NCI-H2171 (cell line): ENCODE results near the gene C2CD2.
"Not testable (repeated sequence)": the region's sequence is repeated elsewhere in the genome, so short reads cannot be mapped to it uniquely, and the experiment has no call there.

Experiments used
- DNase-seq: peaks from one replicate; lab custom pipeline; 2025; lab: John Stamatoyannopoulos, UW

C2CD2 gene

DNA sequence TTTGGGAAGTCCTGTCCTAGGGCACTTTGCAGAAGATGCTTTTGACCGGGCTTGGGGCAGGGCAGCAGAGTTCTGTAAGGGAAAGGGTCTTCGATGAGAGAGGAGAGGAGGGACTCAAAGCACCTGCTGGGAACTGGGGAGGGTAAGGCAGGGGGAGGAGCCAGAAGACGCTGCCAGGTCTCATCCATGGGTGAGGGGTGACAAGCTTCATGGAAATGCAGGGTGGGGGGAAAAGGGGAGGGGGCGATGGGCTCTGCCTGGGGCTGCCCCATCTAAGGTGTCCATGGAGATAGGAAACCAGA lies 20.9 kb upstream of the C2CD2 start:
- no peak for DNase-seq

DNA sequence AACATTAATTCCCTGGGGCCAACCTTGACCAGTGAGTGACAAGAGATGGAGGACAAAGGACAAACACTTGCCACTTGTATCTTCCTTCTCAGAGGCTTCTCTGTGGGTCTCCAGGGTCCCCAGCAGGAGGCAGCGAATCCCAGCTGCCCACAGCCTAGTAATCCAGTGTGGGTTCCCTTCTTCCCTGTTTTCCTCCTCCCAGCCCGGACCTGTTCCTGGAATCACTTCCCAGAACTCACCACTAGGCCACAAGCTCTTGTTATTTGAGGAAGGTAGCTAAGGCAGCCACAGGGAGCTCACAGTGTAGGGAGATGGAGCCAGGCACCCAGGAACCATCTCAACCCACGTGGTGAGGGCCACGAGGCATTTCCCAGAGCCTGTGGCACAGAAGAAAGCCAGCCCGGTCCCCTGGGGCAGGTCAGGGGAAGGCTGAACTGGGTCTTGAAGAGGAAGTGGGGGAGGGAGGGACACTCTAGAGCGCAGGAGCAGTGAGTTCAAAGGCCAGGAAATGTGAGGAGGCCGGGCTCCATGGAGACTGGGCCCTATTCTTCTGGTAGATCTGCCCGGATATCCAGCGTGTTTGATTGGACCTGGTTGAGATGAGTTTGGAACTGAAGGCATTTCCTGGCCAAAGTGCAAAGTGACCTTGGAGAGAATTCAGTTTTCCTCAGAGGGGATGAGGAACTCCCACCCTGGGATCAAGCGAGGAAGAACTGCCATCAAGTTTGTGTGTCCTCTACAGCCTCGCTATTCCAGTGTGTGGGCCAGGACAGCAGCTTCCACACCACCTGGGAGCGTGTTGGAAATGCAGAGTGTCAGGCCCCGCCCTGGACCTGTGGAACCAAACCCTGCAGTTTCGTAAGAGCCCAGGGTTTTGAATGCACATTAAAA lies 20.3 kb upstream of the C2CD2 start:
- DNase-seq: no peak

DNA sequence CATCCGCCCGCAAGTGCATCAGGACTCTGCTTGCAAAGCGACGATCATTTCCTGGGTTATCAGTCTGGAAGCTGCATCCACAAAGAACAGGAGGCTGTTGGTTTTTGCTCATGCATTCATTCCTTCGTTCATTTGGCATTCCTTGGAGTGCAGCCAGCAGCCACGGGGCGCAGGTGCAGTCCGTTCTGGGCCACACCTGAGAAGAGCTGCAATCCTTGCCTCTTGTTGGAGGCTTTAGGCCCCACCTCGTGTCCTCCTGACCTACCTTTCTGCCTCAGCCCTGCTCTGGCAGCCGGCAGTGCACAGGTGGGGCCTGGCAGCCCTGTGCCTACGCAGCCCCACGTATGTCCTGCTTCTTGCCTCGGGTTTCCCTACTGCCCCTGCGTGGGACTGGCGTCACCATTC lies 19.6 kb upstream of the C2CD2 start:
- DNase-seq: no peak

DNA sequence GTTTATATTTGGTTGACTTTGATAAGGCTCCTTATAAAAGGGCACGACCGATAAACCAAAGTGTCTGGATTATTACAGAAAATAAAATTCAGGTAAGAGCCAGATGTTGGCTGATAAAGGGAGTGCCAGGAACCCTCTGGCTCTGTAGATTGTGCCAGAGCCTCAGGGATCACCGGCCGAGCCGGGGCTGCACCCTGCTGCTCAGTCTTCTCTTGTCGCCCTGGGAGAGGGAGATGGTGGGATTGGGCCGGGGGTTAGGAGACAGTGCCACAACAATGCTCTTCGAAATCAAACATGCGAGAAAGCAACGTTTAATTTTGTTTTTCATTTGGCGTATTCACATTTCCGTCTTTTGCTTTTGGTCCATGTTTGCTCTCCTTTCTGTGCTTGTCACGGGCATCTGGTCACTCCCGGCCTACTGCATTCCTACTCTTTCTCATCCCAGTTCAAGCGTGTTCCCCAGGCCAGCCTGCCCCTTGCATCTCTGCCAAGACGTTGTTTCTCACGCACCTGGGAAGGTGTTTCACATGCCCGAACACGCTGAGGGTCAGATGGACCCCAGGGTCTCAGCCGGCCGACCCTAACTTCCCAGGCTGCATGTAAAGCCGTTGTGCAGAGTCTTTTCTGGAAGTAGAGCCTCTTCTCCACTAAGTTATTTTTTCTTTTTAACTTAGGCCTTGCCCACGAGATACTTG lies 18.8 kb upstream of the C2CD2 start:
- DNase-seq: no peak

DNA sequence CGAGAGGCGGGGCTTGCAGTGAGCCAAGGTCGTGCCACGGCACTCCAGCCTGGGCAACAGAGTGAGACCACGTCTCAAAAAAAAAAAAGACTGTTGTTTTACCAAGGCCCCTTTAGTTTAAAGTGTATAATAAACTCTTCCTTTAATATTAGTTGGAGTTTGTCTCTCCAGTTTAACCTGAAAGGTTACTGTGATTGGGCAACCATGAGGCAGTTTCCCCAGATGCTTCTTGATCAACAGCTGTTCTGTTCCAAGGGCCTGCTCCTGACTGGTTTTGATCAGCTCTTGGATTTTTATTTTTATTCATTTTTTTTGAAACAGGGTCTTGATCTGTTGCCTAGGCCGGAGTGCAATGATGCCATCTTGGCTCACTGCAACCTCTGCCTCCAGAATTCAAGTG lies 18.1 kb upstream of the C2CD2 start:
- no peak for DNase-seq

DNA sequence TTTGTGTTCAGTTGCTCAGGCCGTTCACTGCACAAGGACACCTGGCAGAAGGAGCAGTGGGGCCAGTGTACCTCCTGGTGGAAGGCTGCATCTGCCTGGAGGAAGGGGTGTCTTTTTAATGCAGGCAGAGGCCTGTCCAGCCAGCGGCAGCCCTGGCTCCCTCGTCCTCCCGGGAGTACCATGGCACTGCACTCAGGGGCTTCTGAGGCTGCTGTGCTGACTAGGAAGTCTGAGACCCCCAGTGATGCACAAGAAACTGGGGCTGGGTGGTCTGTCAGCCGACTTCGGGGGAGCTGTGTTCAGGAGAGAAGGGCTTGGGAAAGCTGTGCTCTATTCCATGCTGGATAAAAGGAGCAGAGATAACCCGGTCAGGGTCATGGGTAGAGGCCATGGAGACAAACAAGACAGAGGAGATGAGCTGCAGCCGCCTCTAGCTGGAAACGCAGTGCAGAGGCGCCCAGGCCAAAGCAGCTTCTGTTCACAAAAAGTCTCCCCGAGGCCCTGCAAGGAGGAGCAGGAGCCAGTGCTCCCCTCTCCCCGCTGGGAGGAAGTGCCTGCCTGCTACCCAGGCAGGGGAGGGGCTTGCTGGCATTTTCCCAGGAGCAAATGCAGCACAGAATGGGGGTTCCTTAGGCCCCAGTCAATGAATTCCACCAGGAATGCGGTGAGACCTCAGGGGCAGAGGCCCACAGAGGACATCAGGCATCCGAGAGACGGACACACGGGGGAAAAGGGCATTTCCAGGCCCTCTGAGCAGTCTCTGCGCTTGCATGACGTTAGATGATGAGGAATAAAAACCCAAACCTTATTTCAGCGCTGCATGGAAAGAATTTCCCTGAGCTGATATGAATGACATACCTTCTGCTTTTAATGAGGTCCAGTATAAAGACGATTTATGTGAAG lies 17.2 kb upstream of the C2CD2 start:
- no peak for DNase-seq

DNA sequence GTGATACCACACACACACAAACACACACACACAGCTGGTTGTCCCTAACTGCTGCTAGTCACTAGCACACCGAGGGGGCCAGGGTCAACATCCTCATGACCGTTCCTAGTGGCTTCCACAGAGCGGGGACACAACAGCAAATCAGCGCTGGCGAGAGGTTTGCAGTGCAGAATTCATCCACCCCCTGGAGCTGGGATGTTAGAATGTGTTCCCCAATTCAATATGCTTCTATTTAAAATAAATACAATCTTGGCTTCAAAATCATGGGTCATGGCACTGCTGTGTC lies 16.2 kb upstream of the C2CD2 start:
- DNase-seq: no peak

DNA sequence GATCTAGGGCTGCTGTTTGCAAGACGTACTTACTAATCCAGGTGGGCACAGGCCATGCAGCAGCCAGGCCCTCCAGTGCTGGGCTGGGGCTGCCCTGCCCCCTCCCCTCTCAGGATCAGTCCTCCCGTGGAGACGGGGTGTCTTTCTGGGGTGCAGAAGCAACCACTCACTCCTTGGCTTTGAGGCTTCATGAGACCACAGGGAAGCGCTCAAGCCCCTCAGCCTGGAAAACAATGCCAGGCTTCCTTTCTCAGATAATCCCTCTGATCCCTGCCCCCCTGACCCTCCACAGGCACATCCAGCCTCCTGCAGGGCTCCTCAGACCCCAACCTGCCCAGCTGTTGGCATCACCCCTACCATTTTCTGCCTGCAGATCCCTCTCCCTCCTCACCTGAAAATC lies 13.9 kb upstream of the C2CD2 start:
- DNase-seq: no peak

DNA sequence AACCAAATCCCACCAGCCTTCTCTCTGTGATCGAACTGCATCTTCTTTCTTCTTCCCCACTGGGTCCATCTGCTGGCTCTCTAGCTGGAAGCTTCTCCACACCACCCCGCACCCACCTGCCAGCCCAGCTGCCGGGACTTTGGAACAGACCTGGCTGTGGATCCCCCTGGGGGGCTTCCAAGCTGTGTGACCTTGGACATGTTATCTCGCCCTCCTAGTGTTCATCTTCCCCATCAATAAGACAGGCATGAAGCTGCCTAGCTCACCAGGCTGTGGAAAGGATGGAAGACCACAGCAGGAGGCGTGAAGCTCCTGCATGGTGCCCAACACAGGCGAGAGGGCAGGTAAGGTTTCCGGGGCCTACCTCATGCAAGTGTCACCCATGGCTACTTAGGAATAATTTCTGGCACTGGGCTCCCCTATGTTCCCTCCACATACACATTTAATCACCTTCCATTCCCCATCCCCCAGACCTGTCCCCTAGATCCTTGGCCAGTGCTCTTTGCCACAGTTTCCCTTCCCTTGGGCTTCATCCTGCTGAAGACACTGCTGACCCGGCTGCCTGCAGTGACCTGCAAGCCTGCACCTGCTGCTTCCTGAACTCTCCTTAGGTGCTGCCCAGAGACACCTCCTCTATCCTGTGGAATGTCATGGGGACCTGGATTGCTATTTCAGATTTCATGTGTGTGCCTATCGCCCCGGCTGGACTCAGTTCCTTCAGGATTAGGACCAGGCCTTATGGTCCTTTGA lies 13.2 kb upstream of the C2CD2 start:
- peak; percentile 59 for DNase-seq

DNA sequence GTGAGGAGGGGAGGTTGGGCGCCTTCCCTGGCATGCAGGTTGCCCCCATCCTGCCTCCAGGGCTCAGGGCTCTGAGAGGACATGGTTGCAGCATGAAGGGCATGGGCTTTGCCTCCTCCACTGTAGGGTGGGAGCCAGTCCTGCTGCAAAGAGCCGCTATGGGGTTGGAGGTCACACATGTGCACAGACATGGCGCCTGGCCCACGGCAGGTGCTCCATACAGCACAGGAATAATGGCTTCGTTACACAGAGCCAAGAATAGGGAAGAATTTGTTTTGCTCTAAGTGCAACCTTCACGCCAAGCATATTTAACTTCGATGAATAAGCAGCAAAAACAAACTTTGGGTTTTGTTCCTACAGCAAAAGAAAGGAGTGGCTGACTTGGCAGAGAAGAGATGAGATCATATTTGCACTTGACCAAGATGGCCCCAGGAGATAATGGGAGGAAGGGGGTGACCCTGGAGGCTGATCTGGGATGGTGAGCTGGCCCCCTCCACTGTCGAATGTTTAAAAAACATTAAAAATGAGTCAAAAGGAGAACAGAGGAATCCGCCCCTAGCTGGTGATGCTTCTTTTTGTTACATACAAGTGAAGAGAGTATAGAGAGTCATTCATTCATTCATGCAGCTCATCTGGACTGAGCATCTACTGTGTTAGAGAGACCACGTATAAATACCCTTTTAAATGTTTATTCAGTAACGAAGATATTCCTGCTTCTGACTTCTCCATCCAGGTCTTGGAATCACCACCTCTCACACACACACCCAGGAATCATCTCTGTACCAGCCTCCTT lies 12.4 kb upstream of the C2CD2 start:
- DNase-seq: no peak

DNA sequence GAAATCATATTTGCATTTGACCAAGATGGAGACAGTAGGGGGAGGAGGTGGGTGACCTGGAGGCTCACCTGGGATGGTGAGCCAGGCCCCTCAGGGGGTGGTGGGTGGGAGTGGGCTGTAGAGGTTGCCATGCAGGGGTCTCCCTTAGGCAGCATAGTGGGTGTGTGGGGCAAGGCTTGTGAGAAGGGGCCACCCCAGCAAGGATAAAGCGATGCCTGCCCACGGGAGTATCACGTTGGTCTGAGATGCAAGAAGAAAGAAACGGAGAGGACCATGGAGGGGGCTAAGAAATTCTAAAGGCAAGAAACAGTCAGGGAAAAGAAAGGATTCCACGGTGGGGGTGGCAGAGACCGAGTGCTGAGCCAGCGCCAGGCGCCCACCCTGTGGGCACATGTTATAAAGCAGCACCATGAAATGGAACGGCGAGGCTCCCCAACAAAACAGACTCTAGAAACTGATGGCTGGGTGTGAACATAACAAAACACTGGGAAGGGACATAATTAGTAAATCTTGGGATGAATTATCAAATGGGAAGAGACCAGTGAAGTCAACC lies 11.7 kb upstream of the C2CD2 start:
- no peak for DNase-seq

DNA sequence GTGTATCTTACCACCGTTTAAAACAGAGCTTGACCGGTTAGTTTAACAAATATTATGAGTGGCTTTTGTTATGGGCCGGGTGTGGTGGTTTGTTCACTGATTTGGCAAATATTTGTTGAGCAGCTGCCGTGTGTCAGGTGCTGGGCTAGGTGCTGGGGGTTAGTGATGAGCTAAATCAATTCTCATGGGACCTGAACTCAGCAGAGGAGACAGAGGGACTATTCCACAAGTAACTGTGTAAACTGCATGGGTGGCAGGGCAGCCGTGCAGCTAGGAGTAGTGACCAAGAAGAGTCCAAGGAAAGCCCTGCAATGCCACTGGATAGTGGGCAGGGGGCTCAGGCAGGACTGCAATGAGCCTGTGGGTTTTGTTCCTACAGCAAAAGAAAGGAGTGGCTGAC lies 11.2 kb upstream of the C2CD2 start:
- DNase-seq: peak; percentile 63

DNA sequence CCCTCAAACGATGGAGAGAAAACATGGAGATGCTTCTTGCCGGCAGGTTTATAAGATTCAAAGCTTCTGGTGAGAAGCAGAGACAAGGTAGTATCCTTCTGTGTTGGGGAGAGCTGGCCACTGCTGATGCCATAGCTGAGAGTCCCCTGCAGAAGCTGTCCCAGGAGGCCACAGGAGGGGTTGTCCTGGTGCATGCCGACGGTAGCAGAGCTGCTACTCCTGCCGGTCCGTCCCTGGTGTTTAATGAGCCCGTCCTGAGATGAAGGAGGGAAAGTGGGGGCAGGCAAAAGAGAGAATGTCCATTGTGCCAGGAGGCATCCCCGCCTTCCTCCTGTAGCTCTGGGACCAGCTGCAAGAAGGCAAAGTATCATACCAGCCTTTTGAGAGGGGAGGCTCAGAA lies 10.4 kb upstream of the C2CD2 start:
- DNase-seq: no peak

DNA sequence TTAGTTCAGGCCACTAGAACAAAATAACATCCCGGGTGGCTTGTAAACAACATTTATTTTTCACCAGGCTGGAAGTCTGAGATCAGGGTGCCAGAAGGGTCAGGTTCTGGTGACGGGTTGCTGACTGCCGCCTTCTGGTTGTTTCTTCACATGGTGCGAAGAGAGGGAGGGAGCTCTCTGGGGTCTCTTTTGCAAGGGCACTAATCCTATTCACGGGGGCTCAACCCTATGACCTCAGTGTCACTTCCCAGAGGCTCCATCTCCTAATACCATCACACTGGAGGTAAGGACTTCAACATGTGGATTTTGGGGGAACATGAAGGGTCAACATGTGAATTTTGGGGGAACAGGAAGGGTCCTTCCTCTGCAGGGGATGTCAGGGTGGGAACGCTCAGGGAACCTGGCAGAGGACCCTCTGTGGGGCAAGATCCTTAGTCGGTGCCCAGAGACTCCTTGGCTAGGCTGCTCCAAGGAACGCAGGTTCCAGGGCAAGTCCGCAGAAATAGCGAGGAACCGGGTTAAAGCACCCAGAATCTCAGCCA lies 8.7 kb upstream of the C2CD2 start:
- DNase-seq: no peak

DNA sequence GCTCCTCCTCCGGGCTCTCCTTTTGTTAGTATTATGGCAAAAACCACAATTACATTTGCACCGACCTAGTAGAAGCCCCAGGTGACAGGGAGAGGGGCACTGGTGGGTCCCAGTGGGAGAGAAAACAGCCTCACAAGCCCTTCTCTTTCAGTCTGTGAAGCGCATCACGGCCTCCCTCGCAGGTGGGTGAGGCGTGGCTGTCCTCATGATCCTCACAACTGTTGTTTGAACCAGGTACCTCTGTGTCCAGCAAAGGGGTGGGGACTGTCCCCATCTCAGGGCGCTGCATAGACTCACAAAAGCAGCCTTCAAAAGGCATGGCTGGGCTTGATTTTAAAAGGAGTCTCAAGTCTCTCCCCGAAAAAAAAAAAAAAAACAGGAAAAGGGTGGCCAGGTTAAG lies 7.9 kb upstream of the C2CD2 start:
- DNase-seq: no peak

DNA sequence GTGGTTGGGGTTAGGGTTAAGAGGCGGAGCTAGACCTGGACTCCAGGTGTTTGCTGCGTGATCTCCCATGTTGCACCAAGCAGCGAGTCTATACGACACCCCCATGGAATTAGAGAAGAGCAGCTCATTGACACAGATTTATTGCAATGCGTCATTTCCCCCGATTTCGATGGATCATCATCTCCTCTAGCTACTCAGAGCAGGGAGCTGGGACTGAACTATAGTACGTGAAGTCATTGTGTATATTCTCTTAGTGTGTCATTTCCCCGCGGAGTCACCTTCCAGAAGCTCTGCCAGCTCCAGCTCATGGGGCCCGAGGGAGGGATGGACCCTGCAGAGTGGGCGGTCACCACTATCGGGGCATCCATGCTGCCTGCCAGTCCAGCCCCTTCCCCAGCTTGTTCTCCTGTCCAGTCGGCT lies 7.5 kb upstream of the C2CD2 start:
- no peak for DNase-seq

DNA sequence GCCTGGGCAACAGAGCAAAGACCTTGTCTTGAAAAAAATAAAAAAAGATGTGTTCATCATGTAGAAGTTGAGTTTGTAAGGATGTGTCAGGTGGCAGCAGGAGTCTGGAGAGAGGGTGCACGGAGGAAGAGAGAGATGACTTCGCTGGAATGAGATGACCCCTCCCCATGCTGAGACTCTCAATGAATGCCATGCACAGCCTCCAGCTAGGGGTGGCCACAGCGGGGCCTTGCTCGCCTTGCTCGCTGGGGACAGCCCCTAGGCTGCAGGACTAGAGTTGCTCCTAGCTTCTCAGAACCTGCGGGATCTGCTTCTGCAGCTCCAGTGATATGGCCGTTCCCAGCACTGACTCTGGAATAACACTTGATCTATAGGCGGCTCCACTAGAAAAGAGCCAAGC lies 6.6 kb upstream of the C2CD2 start:
- DNase-seq: no peak

DNA sequence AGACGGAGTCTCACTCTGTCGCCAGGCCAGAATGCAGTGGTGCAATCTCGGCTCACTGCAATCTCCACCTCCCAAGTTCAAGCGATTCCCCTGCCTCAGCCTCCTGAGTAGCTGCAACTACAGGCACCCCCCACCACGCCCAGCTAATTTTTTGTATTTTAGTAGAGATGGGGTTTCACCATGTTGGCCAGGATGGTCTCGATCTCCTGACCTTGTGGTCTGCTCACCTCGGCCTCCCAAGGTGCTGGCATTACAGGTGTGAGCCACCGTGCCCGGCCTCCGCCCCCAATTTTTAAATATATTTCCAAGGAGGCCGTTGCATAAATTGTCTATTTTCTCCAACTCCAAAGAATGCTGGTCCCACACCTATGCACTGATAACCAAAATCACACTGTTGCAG lies 5.9 kb upstream of the C2CD2 start:
- DNase-seq: not testable (repeated sequence)

DNA sequence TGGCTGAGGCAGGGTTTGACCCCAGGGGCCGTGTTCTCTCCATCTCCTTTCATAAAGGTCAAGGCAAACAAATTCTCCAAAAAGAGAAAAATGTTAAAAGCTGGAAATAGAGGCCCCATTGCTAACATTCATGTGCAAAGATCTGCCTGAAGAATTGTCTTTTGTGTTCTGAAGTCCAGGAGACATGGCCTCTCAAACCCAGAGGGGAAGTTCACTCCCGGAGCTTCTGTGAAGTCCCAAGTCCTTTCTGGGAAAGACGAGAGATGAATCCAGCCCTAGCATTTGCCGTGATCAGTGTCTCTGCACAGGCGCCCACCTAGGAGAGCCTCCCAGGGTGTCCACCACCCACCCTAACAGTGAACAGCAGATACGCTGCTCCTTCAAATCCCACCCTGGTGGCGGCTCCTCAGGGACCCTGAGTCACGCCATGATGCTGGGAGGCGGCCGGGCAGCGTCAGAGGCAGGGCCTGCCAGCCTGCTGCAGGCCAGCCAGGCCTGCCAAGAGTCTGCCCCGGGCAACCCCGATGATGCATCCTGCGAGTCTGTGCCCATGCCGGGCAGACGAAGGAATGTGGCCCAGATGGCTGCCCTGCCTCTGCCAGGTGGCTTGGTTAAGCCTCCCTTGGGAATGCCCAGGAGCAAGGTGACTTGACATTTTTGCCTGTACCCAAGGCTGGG lies 5.2 kb upstream of the C2CD2 start:
- peak; percentile 56 for DNase-seq
